HG03066 (cell line): ENCODE measurements around the gene ALKBH4.
"Not testable (repeated sequence)": the region's sequence is repeated elsewhere in the genome, so short reads cannot be mapped to it uniquely, and the experiment has no call there.

ENCODE experiments used
- ATAC-seq: cut with Tn5 transposase; IDR thresholded peaks from one replicate; pipeline ENCODE4 v1.9.1; 2021; ENCODE audit warnings: low read depth; ENCODE audit not compliant: unreplicated experiment

ALKBH4 gene

GRCh38 chr7:102456327-102456726 is 8.3 kb downstream of the ALKBH4 start:
- ATAC-seq, result no peak

GRCh38 chr7:102455596-102455995 is 9.1 kb downstream of the ALKBH4 start:
- no peak for ATAC-seq

- not testable (repeated sequence) for ATAC-seq
Measured at GRCh38 chr7:102454932-102455331, 9.7 kb downstream of the ALKBH4 start.

GRCh38 chr7:102454468-102454867 is 10.2 kb downstream of the ALKBH4 start:
- ATAC-seq, result no peak

GRCh38 chr7:102453319-102453718 is 11.3 kb downstream of the ALKBH4 start:
- ATAC-seq, result no peak

- ATAC-seq, result no peak
Measured at GRCh38 chr7:102452451-102452850, 12.2 kb downstream of the ALKBH4 start.

GRCh38 chr7:102451371-102452054 is 13.2 kb downstream of the ALKBH4 start:
- ATAC-seq, result no peak

- ATAC-seq, result no peak
Measured at GRCh38 chr7:102450242-102450641, 14.4 kb downstream of the ALKBH4 start.

GRCh38 chr7:102449136-102449535 is 15.5 kb downstream of the ALKBH4 start:
- ATAC-seq, result no peak

GRCh38 chr7:102447311-102447710 is 17.4 kb downstream of the ALKBH4 start:
- no peak for ATAC-seq

- ATAC-seq, result no peak
Measured at GRCh38 chr7:102446387-102447156, 18.1 kb downstream of the ALKBH4 start.

- no peak for ATAC-seq
Measured at GRCh38 chr7:102445674-102446071, 19.0 kb downstream of the ALKBH4 start.

GRCh38 chr7:102444961-102445673 is 19.5 kb downstream of the ALKBH4 start:
- peak; percentile 38 for ATAC-seq

GRCh38 chr7:102439963-102440795 is 24.5 kb downstream of the ALKBH4 start:
- no peak for ATAC-seq

GRCh38 chr7:102436118-102436517 is 28.5 kb downstream of the ALKBH4 start:
- no peak for ATAC-seq

- ATAC-seq, result no peak
Measured at GRCh38 chr7:102434039-102434486, 30.6 kb downstream of the ALKBH4 start.

- peak; percentile 47 for ATAC-seq
Measured at GRCh38 chr7:102433219-102434038, 31.2 kb downstream of the ALKBH4 start, which contains the start of gene ORAI2. ORAI2 (plus strand) TSS chr7:102433575; CDS start chr7:102438957, 5,382 bp downstream.

- ATAC-seq, result peak; percentile 32
Measured at GRCh38 chr7:102432442-102433218, 32.0 kb downstream of the ALKBH4 start.
